GM18511 (cell line): ENCODE measurements around the gene POLDIP2.

Experiments
- ATAC-seq: cut with Tn5 transposase; IDR thresholded peaks from one replicate; pipeline ENCODE4 v1.9.1; 2021; ENCODE audit warnings: mild to moderate bottlenecking, moderate library complexity; ENCODE audit not compliant: unreplicated experiment

The POLDIP2 gene

DNA sequence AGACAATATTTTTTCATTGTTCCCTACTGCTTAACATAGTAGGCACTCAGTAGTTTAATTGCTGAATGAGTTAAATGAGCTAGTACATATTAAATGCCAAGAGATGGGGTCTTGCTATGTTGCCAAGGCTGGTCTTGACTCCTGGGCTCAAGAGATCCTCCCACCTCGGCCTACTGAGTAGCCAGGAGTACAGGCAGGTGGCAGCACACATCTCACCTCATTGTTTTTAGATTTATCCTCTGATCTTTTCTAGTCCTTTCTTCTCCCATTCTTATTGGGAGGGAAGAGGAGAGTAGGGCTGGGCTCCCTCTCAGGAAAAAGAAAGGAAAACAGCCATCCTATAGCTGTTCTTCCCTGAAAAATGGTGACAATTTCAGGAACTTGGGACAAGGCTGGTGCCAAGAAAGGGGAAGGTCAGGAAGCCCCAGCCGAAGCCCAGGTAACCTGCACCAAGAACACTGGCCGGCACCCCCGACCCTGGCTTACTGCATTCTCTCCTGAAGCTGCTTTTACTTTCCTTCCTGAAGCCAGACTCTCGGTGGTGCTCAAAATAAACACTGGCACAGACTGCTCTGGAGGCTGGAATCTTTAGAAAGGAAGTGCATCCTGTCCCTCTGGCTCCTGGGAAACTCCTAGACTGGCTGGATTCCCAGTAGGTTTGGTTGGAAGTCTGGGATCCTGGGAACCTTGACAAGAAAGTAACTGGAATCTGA is 19.1 kb downstream of the POLDIP2 start:
- no peak for ATAC-seq

DNA sequence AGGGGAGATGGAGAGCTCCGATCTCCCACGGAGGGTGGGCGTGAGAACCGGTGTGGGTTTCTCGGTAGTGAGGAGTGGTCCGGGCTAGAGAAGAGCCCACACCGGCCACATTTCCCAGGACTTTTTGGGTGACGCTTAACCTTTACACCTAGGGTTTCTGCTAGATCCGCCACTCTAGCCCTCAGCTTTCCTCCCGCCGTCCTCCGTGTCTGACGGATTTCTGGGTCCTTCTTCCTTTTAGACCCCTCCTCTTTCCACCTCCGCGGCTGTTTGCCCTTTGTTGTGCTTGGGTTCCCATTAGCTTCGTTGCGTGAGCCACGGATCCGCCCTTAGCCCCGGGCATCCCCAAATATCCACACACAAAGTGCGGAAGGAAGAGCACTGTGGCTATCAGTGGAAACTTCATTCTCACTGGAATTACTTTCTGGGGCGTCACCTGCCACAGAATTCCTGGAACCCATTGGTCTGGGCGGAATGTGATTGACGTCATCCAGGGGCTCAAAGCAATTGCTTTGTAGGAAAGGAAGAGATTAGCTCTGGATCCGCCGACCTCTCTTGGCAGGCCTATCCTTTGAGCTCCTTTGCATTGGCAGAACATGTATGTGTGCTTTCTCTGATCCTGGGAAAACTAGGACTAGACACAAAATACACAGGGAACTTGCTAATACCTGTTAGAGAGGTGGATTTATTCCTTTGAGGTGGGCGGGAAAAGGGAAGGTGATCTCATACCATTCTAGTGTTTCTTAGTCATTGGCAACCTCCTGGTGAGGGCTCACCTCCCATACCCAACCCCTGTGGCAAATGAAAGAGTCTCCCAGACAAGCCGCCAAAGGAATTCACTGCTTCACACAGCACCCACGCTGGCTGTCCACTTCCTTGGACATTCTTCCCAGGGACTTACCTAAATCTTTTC is 21.1 kb downstream of the POLDIP2 start:
- no peak for ATAC-seq

DNA sequence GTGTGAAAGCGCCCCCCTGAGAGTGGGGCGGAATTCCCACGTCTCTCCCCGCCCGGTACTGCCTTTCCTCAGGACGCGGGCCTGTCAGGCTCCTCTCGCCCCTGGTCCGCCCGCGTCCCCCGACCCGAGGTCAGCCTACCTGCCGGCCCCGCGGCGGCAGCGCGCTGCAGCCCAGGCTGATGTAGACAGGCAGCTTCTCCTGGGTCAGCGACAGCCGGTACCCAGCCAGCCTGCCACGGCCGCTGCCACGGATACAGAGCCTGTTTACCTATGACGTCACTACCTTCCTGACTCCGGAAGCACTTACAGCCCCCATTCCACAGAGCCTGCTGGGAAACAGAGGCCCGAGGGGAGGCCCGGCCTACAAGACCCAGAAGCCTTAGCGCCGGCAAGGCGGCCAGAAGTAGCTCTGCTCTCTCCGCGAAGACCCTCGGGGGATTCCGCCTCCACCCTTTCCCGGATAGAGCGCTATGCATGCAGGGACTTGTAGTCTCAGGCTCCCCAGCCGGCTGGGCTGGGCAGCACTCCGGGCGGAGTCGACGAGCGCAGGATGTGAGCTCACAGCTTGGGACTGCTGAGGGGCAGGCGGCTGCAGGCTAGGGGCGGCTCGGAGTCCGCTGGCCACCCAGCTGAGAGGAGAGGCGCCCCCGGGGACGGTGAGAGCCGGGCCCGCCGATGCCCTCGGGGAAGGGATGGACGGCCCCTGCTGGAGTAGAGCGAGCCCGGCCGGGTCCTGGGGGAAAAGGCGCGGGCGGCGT is 21.9 kb downstream of the POLDIP2 start, which contains the start of the genes IFT20 and TNFAIP1:
Gene IFT20 (minus strand): TSS at position 272 of the 758 bp plus-strand sequence. CDS start 3,487 bp downstream, outside the sequence.
Gene TNFAIP1 (plus strand): TSS at position 561 of the 758 bp plus-strand sequence. CDS start 3,761 bp downstream, outside the sequence.
- peak; percentile 97 for ATAC-seq

GRCh38 chr17:28334666-28335200 is 22.6 kb downstream of the POLDIP2 start:
- ATAC-seq: no peak

DNA sequence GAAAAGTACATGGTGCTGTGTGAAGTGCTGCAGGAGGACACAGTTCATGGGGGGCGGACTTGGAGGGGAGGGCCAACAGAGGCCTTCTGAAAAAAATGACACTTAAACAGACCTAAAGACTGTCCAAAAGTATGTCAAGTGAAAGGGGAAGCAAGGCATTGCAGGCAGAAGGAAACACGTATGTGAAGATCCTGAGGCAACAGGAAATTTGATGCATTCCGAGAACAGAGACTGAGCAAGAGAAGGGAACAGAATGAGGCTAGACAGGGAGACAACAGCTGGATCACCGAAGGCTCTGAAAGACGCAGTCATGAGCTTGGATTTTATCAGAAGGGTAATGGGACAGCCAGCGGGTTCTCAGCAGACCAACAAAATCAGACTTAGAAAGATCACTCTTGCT is 23.2 kb downstream of the POLDIP2 start:
- no peak for ATAC-seq

DNA sequence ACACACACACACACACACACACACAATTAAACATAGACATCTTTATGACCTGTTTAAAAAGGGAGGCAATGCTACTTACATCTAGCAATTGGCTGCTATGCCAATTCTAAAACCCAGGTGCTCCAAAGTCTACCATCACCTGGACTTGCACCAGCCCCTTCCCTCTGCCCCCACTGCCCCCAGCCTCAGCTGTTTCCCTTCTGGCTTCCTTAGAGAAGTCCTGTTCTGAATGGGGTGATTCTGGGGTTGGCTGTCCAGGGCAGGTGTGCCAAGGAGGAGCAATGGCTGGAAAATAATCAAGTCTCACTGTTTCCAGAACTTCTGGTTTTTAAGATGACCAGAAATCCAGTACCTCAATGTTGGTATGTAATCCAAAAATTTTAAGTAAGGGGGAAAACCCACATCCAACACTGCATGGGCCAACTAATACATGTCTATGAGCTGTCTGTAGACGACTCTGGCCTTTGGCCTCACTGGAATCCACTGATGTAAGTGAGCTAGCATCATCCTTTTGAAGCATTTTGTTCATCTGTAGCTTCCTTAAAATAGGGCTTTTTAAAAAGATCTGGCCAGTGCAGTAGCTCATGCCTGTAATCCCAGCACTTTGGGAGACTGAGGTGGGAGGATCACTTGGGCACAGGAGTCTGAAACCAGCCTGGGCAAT is 24.1 kb downstream of the POLDIP2 start:
- no peak for ATAC-seq

- no peak for ATAC-seq
These were observed 25.4 kb downstream of the POLDIP2 start for GRCh38 chr17:28331891-28332420.

- no peak for ATAC-seq
These were observed 26.7 kb downstream of the POLDIP2 start for GRCh38 chr17:28330671-28331070.

- ATAC-seq: no peak
These were observed 29.0 kb downstream of the POLDIP2 start for GRCh38 chr17:28328325-28328724.

- no peak for ATAC-seq
These were observed 29.6 kb downstream of the POLDIP2 start for GRCh38 chr17:28327709-28328108.

DNA sequence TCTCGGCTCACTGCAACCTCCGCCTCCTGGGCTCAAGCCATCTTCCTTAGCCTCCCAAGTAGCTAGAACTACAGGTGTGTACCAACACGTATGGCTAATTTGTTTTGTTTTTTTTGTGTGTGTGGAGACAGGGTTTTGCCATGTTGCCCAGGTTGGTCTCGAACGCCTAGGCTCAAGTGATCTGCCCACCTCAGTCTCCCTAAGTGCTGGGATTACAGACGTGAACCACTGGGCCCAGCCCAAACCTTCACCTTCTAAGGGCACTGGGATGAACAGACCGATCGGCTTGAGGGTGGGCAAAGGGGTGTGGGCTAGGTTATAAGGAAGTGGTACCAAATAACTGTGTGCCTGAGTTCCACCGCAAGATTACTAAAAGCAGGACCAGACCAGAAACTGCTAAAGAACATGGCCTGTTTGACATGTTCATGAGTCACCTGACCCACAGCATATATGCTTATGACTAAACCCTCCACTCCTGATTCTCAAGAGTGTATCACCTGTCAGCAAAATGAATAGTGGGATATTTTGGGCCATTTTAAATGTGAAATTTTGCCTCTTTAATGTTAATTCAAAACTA is 30.2 kb downstream of the POLDIP2 start:
- ATAC-seq: no peak

DNA sequence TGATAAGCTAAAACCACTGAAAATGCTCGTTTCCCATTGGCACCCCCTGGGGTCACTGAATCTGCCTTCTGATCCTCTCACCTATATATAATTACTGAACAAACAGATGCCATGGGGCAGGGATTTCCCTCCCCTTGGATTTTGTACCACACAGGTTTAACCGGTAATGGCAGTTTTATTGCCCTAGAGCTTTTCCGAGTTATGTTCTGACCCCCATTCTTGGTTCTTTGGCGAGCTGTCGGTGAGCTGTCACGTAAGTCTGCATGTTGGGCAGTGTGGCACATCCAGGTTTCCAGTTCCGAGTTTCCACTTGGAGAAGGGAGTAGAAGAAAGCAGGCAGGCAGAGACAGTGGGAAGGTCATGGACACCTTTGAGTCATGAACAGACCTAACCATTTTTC is 31.2 kb downstream of the POLDIP2 start:
- no peak for ATAC-seq

- no peak for ATAC-seq
These were observed 32.1 kb downstream of the POLDIP2 start for GRCh38 chr17:28325211-28325610.

DNA sequence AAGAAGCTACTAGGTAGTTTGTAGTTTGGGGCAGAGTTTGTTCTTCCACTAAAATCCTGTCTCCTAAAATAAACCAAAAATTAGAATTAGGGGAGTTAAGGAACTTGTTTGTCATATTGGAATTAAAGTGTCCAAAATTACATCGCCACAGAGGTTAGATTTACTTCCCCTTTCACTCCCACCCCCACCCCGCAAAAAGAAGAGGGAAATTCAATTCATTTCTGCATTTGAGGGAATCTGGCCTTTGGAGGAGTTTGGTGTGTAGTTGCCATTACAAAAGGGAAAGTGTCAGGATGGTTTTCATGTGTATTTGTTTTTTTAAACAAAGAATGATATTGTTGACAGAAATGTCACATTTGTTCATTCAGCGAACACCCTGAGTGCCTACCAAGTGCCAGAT is 32.5 kb downstream of the POLDIP2 start:
- no peak for ATAC-seq

- no peak for ATAC-seq
These were observed 33.0 kb downstream of the POLDIP2 start for GRCh38 chr17:28324267-28324745.

DNA sequence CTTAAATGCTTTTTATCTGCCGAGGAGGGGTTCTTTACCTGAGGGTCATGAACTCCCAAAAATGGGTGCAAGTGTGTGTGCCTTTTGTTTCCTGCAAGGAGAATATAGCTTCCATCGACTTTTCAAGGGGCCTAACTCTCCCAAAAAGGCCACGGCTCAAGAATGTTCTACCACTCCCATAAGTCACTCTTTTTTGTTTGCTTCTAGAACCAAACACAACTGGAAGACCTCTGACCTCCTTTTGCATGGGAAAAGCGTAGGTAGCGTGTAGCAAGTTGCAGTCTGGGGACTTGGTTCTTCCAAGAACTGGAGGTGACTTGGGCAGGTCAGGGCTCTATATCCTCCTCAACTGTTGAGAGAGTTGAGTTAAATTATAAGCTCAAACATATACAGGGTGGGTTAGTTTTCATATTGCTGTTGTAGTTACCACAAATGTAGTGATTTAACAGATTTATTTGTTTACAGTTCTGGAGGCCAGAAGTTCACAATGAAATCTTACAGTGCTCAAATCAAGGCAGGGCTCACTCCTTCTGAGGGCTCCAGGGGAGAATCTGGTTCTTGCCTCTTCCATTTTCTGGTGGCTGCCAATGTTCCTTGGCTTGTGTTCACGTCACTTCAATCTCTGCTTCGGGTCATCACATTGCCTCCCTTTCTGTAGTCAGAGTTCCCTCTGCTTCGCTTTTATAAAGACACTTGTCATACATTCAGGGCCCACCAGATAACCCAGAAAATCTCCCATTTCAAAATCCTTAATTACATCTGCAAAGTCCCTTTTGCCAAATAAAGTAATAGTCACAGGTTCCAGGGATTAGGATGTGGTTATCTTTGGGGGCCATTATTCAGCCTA is 36.9 kb downstream of the POLDIP2 start:
- ATAC-seq: no peak

DNA sequence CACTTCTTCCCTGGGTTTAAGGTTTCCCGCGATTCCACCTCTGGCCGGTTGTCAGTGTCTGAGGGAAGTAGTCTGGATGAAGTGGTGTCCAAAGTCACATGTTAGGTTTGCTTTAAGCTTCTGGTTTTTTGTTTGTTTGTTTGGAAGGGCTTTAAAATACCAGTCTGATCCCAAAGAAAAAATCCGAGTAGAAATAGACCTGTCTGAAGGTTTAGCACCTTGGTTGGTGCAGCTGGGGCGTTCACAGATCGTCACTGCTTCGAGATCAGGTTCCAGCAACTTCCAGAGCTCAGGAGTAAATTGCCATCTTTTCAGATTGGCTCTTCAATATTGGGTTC is 37.8 kb downstream of the POLDIP2 start:
- ATAC-seq: no peak

DNA sequence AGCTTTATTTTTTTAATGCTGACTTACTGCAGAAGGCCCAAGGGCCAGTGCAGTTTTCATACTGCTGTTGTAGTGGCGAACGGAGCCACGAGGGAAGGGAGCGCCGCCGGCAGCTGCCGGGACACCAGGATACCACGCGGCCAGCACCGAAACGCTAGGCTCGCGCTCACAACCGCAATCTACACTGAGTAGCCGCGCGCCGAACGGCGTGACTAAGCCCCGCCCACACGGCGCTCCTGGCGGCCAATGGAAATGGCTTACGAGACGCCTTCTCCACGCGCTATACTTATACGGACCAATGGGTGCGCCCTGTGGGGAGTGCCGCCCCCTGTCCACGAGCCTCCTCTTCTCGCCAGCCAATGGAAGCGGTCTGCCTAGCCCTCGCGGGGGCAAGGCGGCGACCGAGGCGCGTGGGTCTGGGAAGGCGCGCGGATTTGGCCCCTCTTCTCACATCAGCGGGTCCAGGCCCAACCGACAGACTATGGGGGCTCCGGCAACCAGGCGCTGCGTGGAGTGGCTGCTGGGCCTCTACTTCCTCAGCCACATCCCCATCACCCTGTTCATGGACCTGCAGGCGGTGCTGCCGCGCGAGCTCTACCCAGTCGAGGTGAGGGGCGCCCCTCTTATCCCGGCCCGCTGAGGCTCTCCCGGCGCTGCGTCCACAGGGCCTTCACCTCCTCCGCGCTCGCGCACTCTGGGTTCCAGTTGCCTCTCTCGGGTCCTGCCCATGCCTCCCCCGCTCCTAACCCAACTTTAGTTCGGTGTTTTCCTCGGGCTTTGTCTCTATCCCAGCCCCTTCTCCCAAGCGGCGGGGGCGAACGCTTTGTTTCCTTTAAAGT is 38.3 kb downstream of the POLDIP2 start, which contains the start of gene TMEM97:
Gene TMEM97 (plus strand): TSS at position 442 of the 839 bp plus-strand sequence. CDS start 40 bp downstream, at position 482.
- ATAC-seq: peak; percentile 98
